Activated T-cell treated with anti-CD3 and anti-CD28 coated beads for 1 hour (primary cell): ENCODE data around the gene AADACL2.

Experiments
- DNase-seq: peaks from one replicate; pipeline ENCODE4 v3.0.0-alpha.2; 2020; ENCODE audit warnings: low read depth

The AADACL2 gene

DNA sequence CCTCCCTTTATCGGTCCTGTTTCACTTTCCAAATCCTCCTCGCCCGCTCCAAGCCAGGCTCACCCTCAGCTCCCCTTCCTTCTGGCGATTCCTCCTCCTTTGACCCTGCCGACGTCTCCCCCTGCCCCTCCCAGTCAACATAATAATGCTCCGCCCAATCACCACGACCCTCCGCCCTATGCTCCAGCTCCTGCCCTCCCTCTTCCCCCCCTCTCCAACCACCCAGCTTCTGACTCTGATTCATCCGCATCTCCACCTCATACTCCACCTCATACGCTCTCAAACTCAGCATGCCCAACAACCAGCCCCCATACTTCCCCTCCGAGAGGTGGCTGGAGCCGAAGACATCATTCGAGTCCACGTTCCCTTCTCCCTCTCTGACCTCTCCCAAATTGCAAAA is 73.1 kb downstream of the AADACL2 start:
- no peak for DNase-seq
